B cell (primary cell): Measurements from ENCODE around the gene MPZL1. TPM values are rescaled to one million over a fixed set of nuclear protein-coding genes. Genes with fewer than 3 reads are reported as not detected.

Experiments
- ATAC-seq: fragments of 200-7000 bp; cut with Tn5 transposase; one replicate; pipeline ENCODE4 v1.10.0; 2021; ENCODE audit warnings: low read depth, mild to moderate bottlenecking, moderate number of reproducible peaks, moderate library complexity
- CTCF ChIA-PET: fragments of 350-600 bp; sonication (Branson Sonifier 250); formaldehyde crosslinking; loops from one replicate; lab custom pipeline; 2021; ENCODE audit warnings: antibody characterized with exemption, inconsistent platforms; lab: Charles Lee
- POLR2A ChIA-PET: fragments of 350-600 bp; sonication (Branson Sonifier 250); formaldehyde crosslinking; loops from one replicate; lab custom pipeline; 2021; ENCODE audit warnings: antibody characterized with exemption; lab: Charles Lee
- DNase-seq: peaks from one replicate; pipeline ENCODE4 v3.0.0; 2013
- H2AFZ ChIP-seq: 2 replicates; pipeline ENCODE4 v1.6.1; 2012; ENCODE audit warnings: mild to moderate bottlenecking, low read depth, low read length; ENCODE audit not compliant: insufficient read depth, poor library complexity, severe bottlenecking
- H3K27ac ChIP-seq, 2 donors: 1 replicate in 1 of 2; 2 replicates in 1 of 2; pipeline ENCODE4 v1.5.1; 2012 to 2013; ENCODE audit warnings: low read length in 2 of 2, mild to moderate bottlenecking in 2 of 2, moderate library complexity in 1 of 2
- H3K27me3 ChIP-seq, 4 experiments: fragments of 200-600 bp in 1 of 4; sonication (generic) in 1 of 4; replicated peaks in 1 of 4; 1 replicate in 2 of 4; 2 replicates in 2 of 4; pipeline versions ENCODE4 v1.6.1 to v1.7.0; 2013 to 2016; ENCODE audit warnings: low read length in 3 of 4, mild to moderate bottlenecking in 2 of 4, mixed read lengths in 1 of 4, moderate library complexity in 1 of 4; ENCODE audit not compliant: insufficient read depth in 4 of 4, control insufficient read depth in 3 of 4; ENCODE audit errors: control extremely low read depth in 1 of 4
- H3K36me3 ChIP-seq, 2 experiments: replicated peaks in 1 of 2; 1 replicate in 1 of 2; 2 replicates in 1 of 2; pipeline versions ENCODE4 v1.6.1 to v1.7.1; 2013; ENCODE audit warnings: low read length in 1 of 2; ENCODE audit not compliant: insufficient read depth in 2 of 2, control insufficient read depth in 1 of 2; ENCODE audit errors: control extremely low read depth in 1 of 2, extremely low read depth in 1 of 2
- H3K4me1 ChIP-seq, 2 donors: fragments of 200-600 bp in 1 of 2; sonication (generic) in 1 of 2; 1 replicate in 1 of 2; 2 replicates in 1 of 2; pipeline versions ENCODE4 v1.5.1 to v1.6.1; 2013 to 2017; ENCODE audit warnings: low read length in 2 of 2; ENCODE audit not compliant: control insufficient read depth in 2 of 2, insufficient read depth in 2 of 2
- H3K4me2 ChIP-seq: replicated peaks from 2 replicates; pipeline ENCODE3; 2012; ENCODE audit warnings: mild to moderate bottlenecking, low read depth, low read length; ENCODE audit not compliant: poor library complexity, severe bottlenecking
- H3K4me3 ChIP-seq, 5 experiments: fragments of 200-600 bp in 1 of 5; sonication (generic) in 1 of 5; 1 replicate in 3 of 5; 2 replicates in 2 of 5; pipeline versions ENCODE4 v1.5.1 to v1.7.0; 2011 to 2016; ENCODE audit warnings: low read length in 4 of 5, mild to moderate bottlenecking in 4 of 5, low read depth in 2 of 5, control low read depth in 1 of 5, moderate library complexity in 1 of 5; ENCODE audit not compliant: insufficient read depth in 1 of 5; ENCODE audit errors: control extremely low read depth in 1 of 5, extremely low read depth in 1 of 5
- H3K79me2 ChIP-seq: fragments of 200-600 bp; sonication (generic); one replicate; pipeline ENCODE4 v1.6.0; 2016; ENCODE audit warnings: low read length; ENCODE audit not compliant: control insufficient read depth, insufficient read depth
- H3K9ac ChIP-seq: fragments of 200-600 bp; sonication (generic); 2 replicates; pipeline ENCODE4 v1.6.1; 2017; ENCODE audit warnings: mild to moderate bottlenecking, low read length, moderate library complexity
- H3K9me3 ChIP-seq, 3 donors: one replicate each; pipeline versions ENCODE4 v1.6.1 to v1.7.1; 2013; ENCODE audit warnings: low read length in 2 of 3; ENCODE audit not compliant: control insufficient read depth in 2 of 3, insufficient read depth in 1 of 3; ENCODE audit errors: control extremely low read depth in 1 of 3
- H4K20me1 ChIP-seq: 2 replicates; pipeline ENCODE4 v1.6.0; 2012; ENCODE audit warnings: mild to moderate bottlenecking, low read length; ENCODE audit not compliant: insufficient read depth, control insufficient read depth, poor library complexity, severe bottlenecking
- H3K27ac Mint-ChIP-seq: one replicate; pipeline ENCODE4 v1.8.0; 2021; ENCODE audit warnings: mixed read lengths
- H3K27me3 Mint-ChIP-seq: one replicate; pipeline ENCODE4 v1.8.0; 2021; ENCODE audit warnings: mixed read lengths
- H3K4me1 Mint-ChIP-seq: one replicate; pipeline ENCODE4 v1.8.0; 2021; ENCODE audit warnings: mixed read lengths
- H3K4me3 Mint-ChIP-seq: one replicate; pipeline ENCODE4 v1.8.0; 2021; ENCODE audit warnings: mixed read lengths
- H3K9me3 Mint-ChIP-seq: one replicate; pipeline ENCODE4 v1.8.0; 2022; ENCODE audit warnings: mixed read lengths; ENCODE audit not compliant: insufficient read depth
- CTCF ChIP-seq: fragments of 200-600 bp; IDR thresholded peaks from one replicate; pipeline ENCODE4 v1.8.0; 2022; ENCODE audit warnings: antibody characterized with exemption, mild to moderate bottlenecking
- EZH2 ChIP-seq: IDR thresholded peaks from 2 replicates; pipeline ENCODE4 v1.6.1; 2012; ENCODE audit warnings: borderline replicate concordance, low read depth, mild to moderate bottlenecking, moderate library complexity, low read length; ENCODE audit not compliant: insufficient read depth, poor library complexity, severe bottlenecking
- WGBS: methylation state at CpG from one replicate; pipeline ENCODE4 v1.1.5; 2013; ENCODE audit warnings: missing lambda C conversion rate; ENCODE audit not compliant: insufficient coverage; 5-methylcytosine and 5-hydroxymethylcytosine counted together
- intact Hi-C: fragments of 100-400 bp; cut with micrococcal nuclease; formaldehyde crosslinking; loops from one replicate; pipeline ENCODE4 v1.10.0; 2022
- polyA plus RNA-seq: library from polyadenylated mRNA; depleted of rRNA; stranded (reverse); fragments of >200 nt; gene quantifications from 2 replicates; pipeline ENCODE4 v1.2.3, GENCODE V29; 2012
- total RNA-seq, 2 donors: library from RNA; stranded (reverse); fragments of 120-200 nt in 1 of 2; gene quantifications; 1 replicate in 1 of 2; 2 replicates in 1 of 2; pipeline versions ENCODE4 v1.2.3 to v1.2.4, GENCODE V29; 2013 to 2022

MPZL1 gene
- total and polyA plus RNA-seq, 2 donors (not counting 1 experiment from before 2014, with no cell fraction given), result 15.4 to 27.7 TPM

DNA sequence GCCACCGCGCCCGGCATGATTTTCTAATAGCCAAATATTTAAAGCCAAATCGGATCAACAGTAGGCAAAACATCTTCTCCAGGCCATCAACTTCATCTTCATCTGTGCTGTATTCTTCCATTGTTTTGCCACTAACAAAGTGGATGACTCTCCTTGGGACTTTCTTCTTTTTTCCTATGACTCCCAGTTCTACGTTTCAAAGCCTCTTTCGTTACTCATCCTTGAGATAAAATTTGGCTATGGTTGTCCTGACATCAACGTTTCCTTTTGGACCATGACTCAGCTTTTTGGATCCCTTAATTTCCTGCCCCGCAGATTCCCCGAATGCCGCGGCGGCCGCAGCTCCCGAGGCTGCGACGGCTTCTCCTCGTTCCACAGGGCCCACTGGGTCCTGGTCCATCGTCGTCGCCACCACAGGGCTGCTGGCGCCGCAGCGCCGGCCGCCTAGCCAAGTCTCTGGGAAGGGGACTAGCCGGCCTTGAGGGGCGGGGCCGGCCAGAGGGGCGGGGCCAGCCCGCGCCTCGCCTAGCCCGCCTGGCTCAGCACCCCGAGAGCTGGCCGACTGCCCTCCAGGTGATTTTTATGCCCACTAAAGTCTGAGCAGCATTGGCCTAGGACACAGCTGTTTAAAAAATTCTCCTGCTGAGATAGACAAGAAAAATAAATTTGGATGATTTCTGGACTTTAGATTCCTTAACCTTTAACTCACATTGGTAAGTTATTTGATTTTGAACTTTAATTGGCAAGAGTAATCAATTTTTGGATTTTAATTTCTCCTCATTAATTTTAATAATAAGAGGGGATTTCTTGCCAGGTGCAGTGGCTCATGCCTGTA is 98.3 kb downstream of the MPZL1 start:
- peaks cover 6% of the 10 kb centered on the region in 2 donors for H3K4me1 ChIP-seq
- ChIA-PET CTCF (no interaction called here), POLR2A (no interaction called here)
- intact Hi-C loops, result no loop called here
- H3K9ac ChIP-seq, result peak overlapping the region; percentile 55
- peak overlapping the region in 3 of 5 experiments; percentile 29 to 54 (median 38) for H3K4me3 ChIP-seq
- peaks cover 3 to 9% (median 4%) of the 10 kb centered on the region in 3 donors for H3K9me3 ChIP-seq
- H3K27ac ChIP-seq, result no peak overlapping the region
- Mint-ChIP-seq H3K4me1 (peaks cover 5% of the 10 kb centered on the region), H3K4me3 (peak overlapping the region; percentile 66), H3K27ac (no peak overlapping the region), H3K27me3 (peaks cover 24% of the 10 kb centered on the region), H3K9me3 (peaks cover 6% of the 10 kb centered on the region)
- WGBS, result 14% methylated on average over 34 of the region's 35 CpGs
- peak; percentile 73 for ATAC-seq
- H2AFZ ChIP-seq, result peak overlapping the region; percentile 51
- TF ChIP-seq CTCF (no peak), EZH2 (no peak)
- H3K36me3 ChIP-seq, result no peaks in the 10 kb centered on the region
- H3K4me2 ChIP-seq, result peak overlapping the region; percentile 73
- H3K27me3 ChIP-seq, result peaks cover 0 to 9% (median 0%) of the 10 kb centered on the region in 4 experiments
- H3K79me2 ChIP-seq, result no peaks in the 10 kb centered on the region
- no peaks in the 10 kb centered on the region for H4K20me1 ChIP-seq
- DNase-seq, result peak; percentile 28
